ELR (cell line): ENCODE results near the gene ABHD17A.

ENCODE experiments used
- DNase-seq: peaks from one replicate; pipeline ENCODE4 v3.0.0-alpha.2; 2015; ENCODE audit warnings: low read depth

Gene ABHD17A

DNA sequence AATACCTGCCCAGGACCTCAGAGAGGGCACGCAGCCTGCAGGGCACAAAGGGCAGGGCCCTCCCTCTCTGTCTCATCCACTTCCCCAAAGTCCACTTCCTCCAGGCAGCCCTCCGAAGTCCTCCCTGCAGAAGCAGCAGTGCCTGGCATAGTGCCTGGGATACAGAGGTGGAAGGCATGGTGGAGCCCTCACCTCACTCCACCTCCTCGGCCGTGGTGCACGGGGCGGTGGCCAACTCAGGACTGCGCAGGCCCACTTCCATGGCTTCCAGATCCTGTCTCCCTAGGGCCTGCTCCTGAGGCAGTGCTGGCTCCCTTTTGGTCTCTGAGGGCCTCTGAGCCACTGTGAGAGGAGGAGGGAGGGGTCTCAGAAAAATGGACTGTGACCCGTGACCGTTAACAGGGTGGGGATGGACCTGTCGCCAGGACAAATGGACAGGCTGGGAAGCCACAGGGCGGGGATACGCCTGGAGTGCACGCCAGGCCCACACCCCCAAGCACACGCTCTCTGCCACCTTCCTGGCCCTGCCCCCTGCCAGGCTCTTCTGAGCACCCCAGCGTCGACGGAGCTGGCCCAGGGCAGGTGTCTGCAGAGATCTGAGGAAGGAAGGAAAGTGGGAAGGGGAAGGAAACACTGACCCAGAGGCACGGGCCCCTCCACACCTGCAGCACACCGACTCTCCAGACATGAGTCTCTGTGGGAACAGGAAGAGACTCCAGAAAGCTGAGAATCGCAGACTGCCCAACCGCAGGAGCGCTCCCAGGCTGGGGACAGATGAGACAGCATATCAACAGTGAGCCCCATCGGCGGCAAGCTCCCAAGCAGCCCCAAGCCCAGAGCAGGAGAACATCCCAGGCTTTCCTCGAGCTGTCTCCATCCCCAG is 45.4 kb downstream of the ABHD17A start:
- no peak for DNase-seq

DNA sequence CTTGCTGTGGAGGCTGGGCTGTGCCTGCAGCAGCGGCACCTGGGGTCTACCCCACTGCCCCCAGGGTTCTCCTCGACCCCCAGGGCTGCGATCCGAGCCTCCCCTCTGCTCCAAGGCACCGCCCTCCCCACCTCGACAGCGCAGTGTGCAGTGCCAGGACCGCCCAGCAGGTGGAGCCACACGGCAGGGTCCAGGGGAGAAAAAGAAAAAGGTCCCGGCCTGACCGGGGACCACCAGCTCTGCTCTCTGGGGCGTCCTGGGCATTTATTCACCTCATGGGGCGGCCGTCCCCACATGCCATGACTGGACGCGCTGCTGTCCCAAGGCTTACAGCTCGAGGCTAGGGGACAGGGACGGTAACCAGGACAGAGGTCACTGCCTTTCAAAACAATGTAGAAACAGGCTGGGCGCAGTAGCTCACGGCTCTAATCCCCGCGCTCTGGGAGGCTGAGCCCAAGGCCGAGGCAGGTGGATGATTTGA is 47.6 kb downstream of the ABHD17A start:
- peak; percentile 55 for DNase-seq

DNA sequence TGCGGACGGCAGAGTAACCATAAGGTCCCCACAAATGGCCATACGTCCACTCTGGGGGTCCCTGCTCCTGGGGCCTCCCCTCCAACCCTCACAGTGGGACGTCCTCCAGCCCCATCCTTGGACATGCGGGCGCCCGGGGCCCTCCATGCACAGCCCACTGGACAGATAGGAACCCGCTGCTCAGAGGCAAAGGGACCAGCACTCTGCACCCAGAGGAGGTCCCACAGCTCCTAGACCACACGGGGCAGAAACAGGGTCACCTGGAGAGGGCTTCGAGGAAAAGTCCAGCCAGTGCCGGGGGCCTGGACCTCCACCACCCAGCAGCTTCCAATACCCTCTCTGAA is 48.1 kb downstream of the ABHD17A start:
- DNase-seq, result no peak

DNA sequence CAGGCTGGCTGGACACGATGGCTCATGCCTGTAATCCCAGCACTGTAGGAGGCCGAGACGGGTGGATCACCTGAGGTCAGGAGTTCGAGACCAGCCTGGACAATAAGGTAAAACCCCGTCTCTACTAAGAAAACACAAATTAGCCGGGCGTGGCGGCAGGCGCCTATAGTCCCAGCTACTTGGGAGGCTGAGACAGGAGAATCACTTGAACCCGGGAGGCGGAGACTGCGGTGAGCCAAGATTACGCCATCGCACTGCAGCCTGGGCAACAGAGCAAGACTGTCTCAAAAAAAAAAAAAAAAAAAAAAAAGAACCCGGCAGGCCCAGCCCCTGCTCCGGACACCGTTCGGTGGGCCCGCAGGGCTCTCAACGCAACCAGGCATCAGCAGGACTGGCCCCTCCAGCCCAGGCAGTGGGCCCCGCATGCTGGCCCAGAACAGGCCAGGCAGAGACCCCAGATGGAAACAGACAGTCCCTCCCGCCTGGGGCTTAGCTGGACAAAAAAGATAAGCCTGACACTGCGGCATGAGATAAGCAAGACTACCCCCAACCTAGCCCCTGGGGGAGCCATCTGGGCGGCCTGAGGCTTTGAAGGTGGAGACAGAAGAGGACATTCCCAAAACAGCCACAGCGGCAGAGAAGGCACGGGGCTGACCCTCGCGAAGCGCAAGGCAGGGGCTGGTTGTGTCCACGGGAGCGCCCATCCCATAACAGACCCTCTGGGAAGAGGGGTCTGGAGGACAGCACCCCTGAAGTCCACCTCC is 48.7 kb downstream of the ABHD17A start:
- DNase-seq, result no peak

GRCh38 chr19:1833540-1833939 is 51.8 kb downstream of the ABHD17A start:
- no peak for DNase-seq

GRCh38 chr19:1832046-1832663 is 53.1 kb downstream of the ABHD17A start:
- DNase-seq, result no peak

DNA sequence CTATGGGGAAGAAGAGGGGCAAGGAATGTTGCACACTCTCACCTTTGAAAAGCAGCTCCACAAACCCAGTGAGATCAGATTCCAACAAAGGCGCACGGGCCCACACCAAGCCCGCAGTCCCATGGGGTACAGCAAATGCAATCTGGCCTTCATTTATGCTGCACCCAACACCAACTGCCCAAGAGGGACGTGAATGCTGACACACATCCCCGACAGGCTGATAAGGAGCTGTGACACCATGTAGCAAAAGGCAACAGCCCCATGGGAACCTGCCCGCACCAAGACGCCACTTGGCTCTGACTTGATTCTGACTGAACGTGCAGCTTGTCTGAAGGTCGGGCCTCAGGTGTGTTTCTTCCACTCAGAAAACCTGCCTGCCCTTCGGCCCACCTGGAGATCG is 54.3 kb downstream of the ABHD17A start:
- DNase-seq, result no peak

DNA sequence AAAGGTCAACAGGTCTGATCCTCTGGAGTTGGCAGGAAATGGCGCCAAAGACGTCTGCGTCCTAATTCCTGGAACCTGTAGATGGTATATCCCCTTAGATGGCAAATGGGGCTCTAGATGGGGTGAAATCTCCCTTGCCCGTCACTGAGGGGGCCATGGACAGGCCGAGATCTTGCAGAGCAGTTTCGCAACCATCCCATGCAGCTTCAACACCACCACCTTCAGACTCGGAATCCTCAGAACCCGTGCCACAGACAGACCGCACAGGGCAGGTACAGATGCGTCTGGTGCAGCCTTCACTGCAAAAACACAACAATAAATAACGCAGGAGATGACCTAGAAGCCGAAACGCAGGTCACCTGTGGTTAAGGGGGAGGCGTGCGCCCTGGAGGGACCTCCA is 54.7 kb downstream of the ABHD17A start:
- DNase-seq, result no peak

- DNase-seq, result no peak
Observed at GRCh38 chr19:1829958-1830357, 55.3 kb downstream of the ABHD17A start.

DNA sequence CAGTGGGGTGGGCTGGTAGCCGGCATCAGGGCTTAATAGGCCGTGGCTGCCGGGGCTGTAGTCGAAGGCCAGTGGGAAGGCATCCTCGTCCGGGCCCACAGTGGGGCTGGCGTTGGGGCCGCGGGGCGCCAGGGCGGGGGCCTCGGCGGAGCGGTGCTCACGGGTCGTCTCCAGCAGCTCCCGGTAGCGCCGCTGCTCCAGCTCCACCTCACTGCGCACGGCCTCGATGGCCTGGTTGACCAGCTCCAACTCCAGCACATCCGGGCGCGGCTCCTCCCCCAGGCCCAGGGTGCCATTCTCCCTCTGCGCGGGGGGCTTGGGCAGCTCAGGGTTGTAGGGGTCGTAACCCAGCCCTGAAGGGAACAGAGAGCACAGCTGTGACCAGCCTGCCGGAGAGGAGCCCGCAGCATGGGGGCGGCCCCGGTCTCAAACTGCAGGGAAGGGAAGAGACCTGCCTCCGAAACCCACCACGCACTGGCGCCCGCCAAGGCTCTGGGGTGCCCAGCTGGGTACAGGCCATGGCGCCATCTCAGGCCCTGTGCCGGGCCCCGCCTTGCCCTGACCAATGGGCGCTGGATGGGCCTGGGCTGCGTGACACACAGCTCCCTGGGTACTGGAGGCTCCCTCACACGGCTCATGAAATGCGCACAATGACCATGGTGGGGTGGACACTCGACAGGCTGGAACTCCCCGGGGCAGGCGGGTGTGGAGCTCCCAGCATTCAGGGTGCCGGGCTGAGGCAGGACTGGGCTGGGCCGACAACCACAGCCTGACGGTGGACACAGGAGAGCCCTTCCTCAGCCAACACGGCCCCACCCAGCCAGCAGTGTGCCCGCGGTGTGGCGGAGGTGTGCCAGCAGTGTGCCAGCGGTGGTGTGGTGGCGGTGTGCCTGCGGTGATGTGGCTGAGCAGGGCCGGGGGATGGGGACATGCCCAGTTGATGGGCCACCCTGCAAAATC is 56.7 kb downstream of the ABHD17A start:
- no peak for DNase-seq

GRCh38 chr19:1827566-1828278 is 57.6 kb downstream of the ABHD17A start:
- no peak for DNase-seq
